GM23338 (cell line): ENCODE results near the gene ZNF853.

Experiments
- CTCF ChIP-seq, 2 experiments: fragments of 200-600 bp in 1 of 2; sonication (generic) in 1 of 2; conservative IDR thresholded peaks; 2 replicates each; pipeline versions ENCODE4 v1.5.1 to v1.6.1; 2016 to 2017; ENCODE audit warnings: antibody characterized with exemption in 2 of 2, low read depth in 2 of 2, mild to moderate bottlenecking in 2 of 2, moderate library complexity in 1 of 2
- ETS1 ChIP-seq: IDR thresholded peaks from 2 replicates; pipeline ENCODE4 v1.6.1; 2016; ENCODE audit warnings: antibody characterized with exemption
- TF ChIP-seq, protein P1 (sequence below): fragments of 250-450 bp; sonication (Bioruptor Pico); IDR thresholded peaks from 2 replicates; pipeline ENCODE4 v1.5.0; 2020; ENCODE audit warnings: mild to moderate bottlenecking, moderate library complexity

DNA sequence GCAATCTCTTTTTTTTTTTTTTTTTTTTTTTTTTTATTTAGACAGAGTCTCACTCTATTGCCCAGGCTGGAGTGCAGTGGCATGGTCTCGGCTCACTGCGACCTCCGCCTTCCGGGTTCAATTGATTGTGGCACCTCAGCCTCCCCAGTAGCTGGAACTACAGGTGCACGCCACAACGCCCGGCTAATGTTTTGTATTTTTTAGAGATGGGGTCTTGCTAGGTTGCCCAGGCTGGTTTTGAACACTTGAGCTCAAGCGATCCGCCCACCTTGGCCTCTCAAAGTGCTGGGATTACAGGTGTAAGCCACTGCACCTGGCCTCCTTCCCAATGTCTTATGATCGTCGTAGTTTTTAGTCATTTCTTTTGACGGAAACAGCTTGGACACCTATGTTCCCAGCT lies 6.6 kb upstream of the ZNF853 start:
- no peak for TF ChIP-seq CTCF (conservative IDR thresholded peaks at IDR 0.05; ENCODE audit: low read depth in 2 of 2)
- TF ChIP-seq, protein P1, sequence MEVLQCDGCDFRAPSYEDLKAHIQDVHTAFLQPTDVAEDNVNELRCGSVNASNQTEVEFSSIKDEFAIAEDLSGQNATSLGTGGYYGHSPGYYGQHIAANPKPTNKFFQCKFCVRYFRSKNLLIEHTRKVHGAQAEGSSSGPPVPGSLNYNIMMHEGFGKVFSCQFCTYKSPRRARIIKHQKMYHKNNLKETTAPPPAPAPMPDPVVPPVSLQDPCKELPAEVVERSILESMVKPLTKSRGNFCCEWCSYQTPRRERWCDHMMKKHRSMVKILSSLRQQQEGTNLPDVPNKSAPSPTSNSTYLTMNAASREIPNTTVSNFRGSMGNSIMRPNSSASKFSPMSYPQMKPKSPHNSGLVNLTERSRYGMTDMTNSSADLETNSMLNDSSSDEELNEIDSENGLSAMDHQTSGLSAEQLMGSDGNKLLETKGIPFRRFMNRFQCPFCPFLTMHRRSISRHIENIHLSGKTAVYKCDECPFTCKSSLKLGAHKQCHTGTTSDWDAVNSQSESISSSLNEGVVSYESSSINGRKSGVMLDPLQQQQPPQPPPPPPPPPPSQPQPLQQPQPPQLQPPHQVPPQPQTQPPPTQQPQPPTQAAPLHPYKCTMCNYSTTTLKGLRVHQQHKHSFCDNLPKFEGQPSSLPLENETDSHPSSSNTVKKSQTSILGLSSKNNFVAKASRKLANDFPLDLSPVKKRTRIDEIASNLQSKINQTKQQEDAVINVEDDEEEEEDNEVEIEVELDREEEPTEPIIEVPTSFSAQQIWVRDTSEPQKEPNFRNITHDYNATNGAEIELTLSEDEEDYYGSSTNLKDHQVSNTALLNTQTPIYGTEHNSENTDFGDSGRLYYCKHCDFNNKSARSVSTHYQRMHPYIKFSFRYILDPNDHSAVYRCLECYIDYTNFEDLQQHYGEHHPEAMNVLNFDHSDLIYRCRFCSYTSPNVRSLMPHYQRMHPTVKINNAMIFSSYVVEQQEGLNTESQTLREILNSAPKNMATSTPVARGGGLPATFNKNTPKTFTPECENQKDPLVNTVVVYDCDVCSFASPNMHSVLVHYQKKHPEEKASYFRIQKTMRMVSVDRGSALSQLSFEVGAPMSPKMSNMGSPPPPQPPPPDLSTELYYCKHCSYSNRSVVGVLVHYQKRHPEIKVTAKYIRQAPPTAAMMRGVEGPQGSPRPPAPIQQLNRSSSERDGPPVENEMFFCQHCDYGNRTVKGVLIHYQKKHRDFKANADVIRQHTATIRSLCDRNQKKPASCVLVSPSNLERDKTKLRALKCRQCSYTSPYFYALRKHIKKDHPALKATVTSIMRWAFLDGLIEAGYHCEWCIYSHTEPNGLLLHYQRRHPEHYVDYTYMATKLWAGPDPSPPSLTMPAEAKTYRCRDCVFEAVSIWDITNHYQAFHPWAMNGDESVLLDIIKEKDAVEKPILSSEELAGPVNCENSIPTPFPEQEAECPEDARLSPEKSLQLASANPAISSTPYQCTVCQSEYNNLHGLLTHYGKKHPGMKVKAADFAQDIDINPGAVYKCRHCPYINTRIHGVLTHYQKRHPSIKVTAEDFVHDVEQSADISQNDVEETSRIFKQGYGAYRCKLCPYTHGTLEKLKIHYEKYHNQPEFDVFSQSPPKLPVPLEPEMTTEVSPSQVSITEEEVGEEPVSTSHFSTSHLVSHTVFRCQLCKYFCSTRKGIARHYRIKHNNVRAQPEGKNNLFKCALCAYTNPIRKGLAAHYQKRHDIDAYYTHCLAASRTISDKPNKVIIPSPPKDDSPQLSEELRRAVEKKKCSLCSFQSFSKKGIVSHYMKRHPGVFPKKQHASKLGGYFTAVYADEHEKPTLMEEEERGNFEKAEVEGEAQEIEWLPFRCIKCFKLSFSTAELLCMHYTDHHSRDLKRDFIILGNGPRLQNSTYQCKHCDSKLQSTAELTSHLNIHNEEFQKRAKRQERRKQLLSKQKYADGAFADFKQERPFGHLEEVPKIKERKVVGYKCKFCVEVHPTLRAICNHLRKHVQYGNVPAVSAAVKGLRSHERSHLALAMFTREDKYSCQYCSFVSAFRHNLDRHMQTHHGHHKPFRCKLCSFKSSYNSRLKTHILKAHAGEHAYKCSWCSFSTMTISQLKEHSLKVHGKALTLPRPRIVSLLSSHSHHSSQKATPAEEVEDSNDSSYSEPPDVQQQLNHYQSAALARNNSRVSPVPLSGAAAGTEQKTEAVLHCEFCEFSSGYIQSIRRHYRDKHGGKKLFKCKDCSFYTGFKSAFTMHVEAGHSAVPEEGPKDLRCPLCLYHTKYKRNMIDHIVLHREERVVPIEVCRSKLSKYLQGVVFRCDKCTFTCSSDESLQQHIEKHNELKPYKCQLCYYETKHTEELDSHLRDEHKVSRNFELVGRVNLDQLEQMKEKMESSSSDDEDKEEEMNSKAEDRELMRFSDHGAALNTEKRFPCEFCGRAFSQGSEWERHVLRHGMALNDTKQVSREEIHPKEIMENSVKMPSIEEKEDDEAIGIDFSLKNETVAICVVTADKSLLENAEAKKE (CRISPR knock-in tag), result no peak
- TF ChIP-seq ETS1, result no peak
